Activated gamma-delta T cell treated with anti-CD3 and anti-CD28 coated beads, Interleukin-2, amount 50 U/mL, for 16 hours (primary cell): ENCODE results near the gene UBQLN1.
"Not testable (repeated sequence)": the region's sequence is repeated elsewhere in the genome, so short reads cannot be mapped to it uniquely, and the experiment has no call there.

Source experiments
- DNase-seq: peaks from one replicate; pipeline ENCODE4 v3.0.0-alpha.2; 2020; ENCODE audit warnings: low read depth

The UBQLN1 gene

DNA sequence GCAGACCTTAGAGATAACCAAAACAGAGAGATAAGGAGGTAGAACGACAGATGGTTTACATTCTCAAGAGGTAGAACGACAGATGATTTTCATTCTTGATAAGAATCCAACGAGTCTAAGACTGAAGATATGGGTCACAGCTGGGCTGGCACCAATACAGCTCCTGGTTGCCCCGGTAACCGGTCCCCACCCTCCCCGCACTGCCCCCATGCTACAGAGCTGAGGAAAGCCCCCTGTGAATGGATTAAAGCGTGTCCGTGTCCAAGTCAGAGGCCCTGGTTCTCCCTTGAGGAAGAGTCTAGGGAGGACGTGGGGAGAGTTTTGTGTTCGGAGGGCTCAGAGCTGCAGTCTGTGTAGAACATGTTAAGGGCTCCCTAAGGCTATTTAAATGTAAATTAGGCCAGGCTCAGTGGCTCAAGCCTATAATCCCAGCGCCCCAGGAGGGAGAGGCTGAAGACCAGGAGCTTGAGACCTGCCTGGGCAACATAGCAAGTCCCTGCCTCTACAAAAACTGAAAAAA lies 76.8 kb downstream of the UBQLN1 start:
- DNase-seq: no peak

DNA sequence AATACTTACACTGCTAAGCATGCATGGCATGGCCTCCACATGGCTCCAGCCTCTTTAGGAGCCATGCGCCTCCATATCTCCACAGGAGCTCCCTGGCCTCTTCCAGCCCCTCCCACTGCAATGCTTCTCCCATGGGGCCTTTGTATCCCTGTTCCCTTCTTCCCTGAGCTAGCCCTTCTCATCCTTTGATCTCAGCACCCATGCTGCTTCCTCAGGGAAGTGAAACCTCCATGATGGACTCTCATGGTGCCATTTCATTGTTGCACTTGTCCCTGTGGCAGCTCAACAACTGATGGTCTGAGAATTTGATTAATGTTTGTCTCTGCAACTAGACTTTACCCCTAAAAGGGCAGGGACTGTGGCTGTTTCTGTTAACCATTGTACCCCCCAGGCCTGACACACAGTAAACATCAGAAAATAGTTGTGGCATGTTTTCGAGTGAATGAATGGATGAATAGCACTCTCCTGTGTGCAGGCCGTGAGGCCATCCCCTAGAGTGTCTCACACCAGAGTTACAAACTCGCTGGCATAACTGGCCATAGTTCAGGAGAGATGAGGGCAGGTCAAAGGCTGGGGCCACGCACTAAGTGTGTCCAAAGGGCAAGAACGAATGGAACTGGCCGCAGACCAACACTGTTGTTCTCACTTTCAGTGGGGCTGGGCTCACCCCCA lies 78.2 kb downstream of the UBQLN1 start:
- no peak for DNase-seq

- DNase-seq: no peak
Observed at GRCh38 chr9:83628540-83628939, 79.2 kb downstream of the UBQLN1 start.

GRCh38 chr9:83625178-83625577 lies 82.6 kb downstream of the UBQLN1 start:
- no peak for DNase-seq

- DNase-seq: no peak
Observed at GRCh38 chr9:83623679-83624076, 84.1 kb downstream of the UBQLN1 start.

DNA sequence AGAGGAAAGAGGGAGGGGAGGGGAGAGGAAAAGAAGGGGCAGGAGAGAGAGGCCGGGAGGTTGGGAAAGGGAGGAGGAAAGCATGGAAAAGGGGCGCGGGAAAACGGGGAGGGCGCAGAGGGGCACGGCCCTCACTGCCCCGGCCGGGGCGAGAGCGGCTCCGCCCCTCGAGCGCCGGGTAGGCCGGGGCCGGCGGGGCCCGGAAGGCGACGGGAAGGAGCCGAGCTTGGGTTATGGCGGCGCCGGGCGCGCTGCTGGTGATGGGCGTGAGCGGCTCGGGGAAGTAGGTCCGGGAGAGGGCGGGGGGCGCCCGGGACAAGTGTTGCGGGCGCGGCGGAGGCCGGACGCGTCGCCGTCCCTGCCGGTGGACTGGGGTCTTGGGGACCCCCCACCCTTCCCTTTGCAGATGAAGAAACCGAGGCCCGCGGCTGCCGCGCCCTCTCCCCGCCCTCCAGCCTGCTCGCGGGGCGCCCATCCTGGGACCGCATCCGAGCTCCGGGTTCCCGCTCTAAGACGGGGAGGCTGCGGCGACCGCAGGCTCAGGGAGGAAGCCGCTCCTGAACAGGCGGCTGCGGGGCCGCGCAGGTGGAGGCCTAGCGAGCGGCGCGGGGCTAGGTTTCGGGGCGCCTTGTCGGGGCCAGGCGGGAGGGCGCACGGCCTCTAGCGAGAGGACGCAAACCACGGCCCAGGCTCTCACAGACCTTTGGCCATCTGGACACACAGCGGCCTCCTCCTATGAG lies 84.6 kb downstream of the UBQLN1 start, which contains the start of gene IDNK:
Gene IDNK, plus strand, starts transcription at position 205 of the 740 bp plus-strand sequence. Its CDS starts 29 bp downstream, at position 234.
- DNase-seq: peak; percentile 40

DNA sequence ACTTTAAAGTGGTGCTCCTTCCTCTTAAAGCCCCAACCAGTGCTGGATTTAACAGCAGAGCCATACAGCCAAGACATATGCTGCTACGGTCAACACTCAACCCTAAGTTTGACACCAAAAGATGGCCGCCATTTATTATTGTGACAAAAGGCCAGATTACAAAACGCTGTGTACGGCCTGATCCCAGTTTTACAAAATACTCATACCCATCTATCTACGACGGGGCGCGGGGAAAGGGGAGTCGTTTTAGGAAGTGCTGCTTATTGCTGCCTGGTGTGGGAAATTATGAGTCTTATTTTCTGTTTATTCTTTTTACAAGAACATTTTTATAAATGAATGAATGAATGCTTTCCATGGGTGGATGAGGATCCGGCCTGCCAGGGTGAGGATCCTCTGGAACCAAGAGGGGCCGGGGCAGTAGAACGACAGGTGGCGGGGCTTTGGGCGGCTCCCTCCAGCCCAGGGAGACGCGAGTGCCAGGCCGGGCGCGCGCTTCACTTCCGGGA lies 85.3 kb downstream of the UBQLN1 start:
- no peak for DNase-seq

DNA sequence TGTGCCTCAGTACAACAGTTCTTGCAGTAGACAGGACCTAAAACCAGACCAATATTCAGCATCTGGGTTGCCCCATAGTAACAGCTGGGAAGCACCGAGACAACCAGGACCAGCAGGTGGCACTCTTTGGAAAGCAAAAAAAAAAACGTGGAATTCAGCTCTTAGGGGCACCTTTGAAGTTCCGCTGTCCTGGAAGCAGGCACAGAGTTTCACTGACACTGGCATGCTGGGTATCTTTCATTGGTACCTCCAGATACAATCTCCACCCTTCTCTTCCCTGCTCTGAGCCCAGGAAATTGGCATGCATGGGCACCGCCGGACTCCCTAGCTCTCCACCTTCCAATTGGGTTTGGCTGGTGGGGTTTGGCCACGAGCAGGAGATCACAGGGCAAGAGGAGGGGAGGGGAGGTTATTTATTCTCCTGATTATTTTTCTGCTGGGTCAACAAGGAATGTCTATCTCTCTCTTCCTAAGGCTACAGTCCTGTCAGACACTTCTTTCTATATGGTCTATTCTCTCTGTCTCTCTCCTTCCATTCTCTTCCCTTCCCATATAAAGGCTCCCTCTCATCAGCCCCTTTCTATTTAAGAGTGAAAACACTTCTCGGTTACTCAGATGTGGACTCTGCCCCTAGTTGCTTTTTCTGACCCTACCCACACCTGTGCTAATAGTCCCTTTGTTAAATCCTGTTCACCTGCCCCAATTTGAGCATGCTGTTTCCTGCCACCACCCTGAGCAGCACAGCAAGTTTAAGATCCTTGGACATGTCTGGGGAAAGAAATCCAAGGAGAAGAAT lies 86.7 kb downstream of the UBQLN1 start:
- DNase-seq: no peak

DNA sequence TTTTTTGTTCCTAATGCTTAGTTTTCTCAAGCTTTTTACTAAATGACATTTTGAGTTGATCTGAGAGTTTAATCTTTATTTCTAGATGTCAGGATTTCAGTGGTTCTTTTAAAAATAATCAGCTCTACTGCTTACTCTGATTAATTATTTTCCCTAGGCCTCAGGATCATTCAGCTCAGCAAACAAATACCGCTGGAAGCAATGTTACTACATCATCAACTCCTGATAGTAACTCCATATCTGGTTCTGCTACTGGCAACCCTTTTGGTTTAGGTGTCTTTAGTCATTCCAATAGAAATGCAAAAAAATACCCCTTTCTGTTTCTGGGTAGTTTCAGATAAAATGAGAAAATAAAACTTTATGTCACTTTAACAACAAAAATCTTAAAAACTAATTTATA lies 90.5 kb downstream of the UBQLN1 start:
- no peak for DNase-seq

DNA sequence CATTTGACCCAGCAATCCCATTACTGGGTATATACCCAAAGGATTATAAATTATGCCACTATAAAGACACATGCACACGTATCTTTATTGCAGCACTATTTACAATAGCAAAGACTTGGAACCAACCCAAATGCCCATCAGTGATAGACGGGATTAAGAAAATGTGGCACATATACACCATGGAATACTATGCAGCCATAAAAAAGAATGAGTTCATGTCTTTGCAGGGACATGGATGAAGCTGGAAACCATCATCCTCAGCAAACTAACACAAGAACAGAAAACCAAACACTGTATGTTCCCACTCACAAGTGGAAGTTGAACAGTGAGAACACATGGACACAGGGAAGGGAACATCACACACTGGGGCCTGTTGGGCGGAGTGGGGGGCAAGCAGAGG lies 94.5 kb downstream of the UBQLN1 start:
- not testable (repeated sequence) for DNase-seq
